Fibroblast of the conjunctiva (primary cell): Measurements from ENCODE around the gene ERG28.
A peak's percentile ranks its signal among the peaks of the same experiment; 100 is the strongest.
"Not testable (repeated sequence)": the region's sequence is repeated elsewhere in the genome, so short reads cannot be mapped to it uniquely, and the experiment has no call there.

ENCODE experiments used
- DNase-seq: peaks from one replicate; pipeline ENCODE4 v3.0.0-alpha.2; 2010; ENCODE audit warnings: low read depth

Gene ERG28

DNA sequence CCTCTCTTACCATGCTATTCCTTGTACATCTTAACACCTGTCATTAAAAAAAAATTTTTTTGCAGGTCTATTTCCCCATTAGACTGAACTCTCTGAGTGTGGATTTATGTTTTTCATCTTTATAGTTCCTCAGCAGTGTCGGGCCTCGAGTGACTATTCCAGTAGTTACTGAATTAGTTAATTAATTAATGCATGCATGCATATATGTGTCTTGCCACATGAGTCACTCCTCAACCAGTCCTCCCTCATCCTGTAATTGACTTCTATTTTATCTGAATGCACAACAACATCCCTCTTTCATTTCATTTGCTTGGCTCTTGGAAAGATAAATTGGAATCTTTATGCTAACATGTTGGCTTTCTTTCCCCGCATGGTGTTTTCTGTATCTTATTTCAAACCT, 35.6 kb downstream of the ERG28 start:
- DNase-seq: no peak

DNA sequence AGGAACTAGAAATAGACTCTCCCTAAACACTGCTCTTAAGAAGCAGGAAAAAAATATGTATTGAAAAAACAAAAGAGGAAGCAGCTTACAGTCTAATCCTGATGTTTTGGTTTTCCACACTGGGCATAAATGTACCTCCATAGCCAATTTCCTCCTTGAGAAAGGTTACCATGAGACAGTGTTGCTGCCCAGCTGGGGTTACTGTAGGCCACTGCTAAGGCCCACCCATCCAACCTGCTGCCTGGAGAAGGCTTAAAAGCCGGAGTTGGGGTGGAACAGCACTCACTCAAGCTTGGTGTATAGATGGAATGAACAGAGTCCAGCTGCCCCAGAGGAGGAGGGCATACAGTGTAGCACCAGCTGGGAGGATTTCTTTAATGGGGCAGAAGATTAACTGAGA, 41.1 kb downstream of the ERG28 start:
- DNase-seq: no peak

DNA sequence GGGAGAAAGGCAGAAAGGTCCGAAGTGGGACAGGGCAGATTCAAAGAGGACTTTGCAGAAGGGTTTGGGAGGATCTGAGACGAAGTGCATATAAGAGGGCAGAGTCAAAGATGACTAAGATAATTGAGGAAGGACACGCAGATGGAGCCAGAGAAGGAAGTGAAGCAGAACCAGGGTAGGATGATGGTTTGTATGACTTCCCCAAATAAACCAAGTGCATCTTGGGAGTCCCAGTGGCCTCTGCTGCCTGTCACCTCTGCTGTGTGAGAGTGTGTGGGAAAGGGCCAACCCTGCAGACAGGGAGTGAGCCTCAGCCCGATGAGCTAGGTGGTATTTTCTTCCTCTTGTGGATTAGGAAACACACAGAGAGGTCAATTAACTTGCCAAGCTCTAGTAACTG, 45.5 kb downstream of the ERG28 start:
- no peak for DNase-seq

DNA sequence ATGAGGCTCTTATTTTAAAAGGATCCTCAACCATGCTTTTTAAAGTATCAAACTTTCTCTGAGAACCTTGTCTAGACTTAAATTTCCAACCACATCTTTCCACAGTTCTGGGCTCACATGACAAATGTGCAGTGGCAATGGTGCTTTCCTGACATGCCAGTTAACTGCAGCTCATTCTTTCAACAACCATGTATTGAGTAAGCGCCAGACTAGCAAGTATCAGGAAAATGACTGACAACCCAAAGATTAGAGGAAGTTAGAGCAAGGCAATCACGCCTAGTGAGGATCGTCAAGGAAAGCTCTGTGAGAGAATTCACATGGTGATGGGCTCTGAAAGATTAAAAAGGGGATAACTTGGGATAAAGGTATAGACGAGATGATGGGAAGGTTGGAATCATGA, 46.5 kb downstream of the ERG28 start:
- no peak for DNase-seq

DNA sequence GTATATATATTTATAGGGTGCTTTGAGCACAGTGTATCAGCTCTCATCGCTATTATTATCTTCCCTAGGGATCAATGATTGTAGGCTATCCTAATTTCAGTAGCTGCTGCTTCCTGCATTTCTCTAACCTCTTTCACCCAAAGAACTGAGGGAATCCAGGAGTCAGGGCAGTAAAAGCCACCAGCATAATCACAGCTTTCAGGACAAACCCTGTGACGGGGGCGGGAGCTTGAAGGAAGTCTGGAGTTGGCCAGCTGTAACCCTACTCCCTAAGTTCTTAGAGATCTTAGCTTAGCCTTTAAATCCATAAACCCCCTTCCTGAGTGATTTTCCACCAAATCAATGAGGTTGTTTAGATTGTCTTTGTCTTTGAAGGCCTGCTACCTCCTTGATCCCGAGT, 48.5 kb downstream of the ERG28 start:
- DNase-seq: no peak

DNA sequence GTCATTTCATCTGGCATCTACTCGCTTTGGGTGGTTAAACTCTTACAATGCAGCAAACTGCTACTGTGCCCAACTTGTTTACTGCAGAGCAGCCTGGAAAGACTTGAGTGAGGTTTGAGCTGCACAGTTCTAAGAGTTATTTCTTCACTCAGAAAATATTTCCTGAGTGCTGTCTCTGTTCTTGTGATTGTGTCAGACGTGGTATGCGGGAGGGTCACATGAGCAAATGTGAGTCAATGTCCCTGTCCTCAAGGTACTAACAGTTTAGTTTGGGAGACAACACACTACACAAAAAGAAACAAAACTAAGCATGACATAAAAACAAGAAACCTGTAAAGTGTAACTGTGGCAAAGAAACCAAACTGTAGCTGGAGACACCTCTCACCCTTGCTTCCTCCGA, 49.8 kb downstream of the ERG28 start:
- DNase-seq: no peak

DNA sequence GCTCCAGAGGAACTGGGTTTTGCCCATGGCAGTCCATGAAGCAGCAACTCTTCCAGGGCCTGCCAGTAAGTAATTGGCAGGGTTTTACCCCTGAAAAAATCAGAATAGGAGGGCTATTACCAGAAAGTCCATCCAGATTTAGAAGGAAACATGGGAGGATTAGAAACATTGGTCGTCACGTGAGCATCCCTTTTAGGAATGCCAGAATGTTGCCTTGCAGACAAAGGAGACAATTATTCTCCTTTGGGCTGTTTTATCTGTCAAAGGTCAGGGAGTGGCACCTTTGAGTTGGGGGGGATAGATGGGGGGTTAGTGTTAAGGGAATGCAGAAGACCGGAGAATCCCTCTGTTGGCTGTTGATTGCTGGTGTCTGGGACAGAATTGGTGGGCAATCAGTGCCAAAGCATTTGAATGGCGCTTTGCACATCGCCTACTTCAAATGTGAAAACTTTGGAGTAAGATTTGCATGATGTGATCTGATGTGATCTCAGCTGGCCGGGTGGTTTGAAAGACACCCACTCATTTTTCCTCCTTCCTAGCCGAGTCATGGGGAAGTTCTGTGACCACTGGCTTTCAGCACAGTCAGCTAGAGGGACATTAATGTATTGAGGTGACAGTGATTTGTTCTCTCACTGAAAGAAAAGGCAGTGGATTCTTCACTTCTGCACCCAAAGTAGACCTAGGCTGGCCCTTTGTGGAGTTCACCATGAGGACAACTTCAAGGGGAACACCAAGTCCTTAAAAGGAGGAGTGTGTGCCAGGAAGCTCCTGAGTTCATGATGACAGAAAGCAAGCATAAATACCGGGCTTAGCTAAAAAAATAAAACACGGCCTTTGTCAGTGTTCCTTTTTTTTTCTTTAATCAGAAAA, 50.8 kb downstream of the ERG28 start:
- peak; percentile 5 for DNase-seq

DNA sequence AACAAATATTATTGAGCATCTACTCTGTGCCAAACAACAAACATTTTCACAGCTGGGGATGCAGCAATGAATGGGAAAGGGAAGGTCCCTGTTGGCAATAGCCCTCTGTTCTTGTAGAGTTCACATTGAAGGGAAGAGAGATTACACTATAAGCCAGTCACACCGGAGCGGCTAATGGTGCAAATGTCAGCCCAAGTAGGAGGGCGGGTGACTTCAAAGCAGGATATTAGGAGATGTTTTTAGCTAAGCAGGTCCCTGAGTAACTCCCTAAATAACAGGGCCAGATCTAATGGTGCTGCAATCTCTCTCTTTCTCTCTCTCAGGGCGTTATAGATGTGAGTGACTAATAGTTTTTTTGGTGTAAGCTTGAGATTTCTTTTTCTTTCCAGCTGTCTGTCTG, 51.6 kb downstream of the ERG28 start:
- DNase-seq: no peak

DNA sequence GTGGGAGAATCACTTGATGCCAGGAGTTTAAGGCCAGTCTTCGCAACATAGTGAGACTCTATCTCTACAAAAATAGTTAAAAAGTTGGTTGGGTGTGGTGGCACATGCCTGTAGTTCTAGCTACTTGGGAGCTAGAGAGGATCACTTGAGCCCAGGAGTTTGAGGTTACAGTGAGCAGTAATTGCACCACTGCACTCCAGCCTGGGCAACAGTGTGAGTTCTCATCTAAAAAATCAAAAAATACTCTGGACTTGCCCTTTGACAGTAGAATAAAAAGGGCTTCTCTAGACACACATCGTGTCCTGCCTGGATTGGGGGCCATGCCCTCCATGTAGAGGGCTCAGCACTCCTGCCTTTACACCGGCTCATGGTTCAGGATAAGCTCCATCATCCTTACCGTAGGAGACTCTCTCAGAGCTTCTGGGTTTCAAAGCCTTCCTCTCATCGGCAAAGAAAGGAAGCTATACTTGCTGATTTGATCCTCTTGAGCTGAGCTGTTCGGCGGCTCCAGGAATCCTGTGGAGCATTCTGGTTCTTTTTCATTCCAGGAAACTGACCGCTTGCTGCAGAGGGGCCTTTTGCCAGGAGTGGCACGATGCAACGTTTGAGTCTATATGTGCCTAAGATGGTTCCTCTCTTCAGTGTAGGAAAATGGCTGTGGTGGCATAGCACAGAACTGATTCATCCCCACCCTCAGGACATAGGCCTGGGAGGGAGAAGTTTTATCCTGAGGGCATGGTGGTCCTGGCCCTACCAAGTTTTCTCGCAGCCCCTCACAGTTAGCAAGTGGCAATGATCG, 52.6 kb downstream of the ERG28 start:
- DNase-seq: no peak

DNA sequence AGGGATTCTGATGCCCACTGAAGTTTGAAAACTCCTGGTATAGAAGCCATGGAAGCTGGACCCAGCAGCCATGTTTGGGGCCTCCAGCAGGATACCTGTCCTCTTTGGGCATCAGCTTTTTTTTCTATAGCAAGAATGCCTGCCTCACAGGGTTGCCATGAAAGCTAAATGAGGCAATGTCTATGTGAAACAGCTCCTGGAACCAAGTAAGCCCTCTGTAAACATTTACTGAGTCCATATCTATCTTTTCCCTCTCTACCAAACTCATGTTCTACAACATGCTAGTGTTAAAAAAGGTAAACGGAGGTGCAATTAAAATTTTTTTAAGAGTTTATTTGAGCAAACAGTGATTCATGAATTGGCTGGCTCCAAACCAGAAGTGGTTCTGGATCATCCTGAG, 53.6 kb downstream of the ERG28 start:
- DNase-seq: no peak

DNA sequence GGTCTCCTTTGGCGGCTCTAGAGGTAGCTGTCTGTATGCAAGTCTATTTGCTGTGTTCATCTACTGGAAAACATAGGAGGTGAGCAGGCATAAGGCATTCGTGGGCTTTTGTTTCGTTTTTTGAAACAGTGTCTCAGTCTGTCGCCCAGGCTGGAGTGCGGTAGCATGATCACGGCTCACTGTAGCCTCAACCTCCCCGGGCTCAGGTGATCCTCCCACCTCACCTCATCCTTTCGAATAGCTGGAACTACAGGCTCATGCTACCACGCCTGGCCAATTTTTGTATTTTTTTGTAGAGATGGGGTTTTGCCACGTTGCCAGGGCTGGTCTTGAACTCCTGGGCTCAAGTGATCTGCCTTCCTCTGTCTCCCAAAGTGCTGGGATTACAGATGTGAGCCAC, 54.8 kb downstream of the ERG28 start:
- DNase-seq: no peak

DNA sequence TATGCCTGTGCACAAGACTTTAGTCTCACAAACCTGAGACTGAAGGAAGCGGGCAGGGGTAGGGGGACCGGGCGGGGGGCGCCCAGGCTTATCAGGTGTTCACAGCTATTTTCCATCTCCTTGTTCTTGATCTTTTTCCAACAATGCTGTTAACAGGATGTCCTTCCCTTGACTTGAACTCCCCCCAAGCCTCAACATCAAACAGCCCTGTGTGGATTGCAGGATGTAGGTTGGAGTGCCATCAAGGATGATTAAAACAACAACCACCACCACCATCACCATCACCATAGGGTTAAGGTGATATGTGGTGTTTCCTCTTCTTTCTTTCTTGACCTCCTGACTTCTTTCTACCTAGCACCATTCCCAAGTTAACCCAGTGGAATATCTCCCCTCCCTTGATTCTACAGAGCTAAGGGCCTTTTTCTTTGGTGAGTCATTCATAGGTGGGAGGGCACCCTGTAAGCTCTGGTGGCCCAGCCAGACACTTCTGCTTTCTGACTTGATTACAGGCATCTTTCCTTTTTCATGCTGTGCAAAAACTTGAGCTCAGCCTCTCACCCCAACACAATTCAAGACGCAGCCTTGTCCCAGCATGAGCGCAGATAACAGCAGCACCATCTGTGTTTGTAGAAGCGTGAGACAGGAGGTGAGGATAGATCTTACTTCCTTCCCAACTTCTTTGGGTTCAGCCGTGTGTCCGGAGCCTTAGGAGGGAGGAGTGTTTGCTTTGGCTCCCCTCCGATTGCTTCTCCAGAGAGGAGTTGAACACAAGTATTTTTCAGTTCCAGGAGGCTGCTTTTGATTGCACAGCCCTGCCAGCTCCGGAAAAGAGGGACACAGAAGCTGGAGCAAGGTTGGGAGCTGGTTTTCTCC, 55.5 kb downstream of the ERG28 start:
- DNase-seq: no peak

DNA sequence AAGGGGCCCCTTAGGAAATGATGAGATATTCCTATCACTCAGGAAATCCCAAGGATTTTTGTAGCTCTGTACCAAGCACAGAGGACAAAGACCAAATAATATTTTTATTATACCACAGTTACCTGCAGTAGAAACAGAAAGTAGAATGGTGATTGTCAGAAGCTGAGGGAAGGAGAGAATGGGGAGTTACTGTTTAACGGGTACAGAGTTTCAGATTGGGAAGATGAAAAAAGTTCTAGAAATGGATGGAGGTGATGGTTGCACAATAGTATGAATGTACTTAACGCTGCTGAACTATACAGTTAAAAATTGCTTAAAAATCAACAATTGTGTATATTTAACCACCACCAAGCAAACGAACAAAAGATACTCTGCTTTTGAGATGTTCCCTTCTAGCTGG, 58.2 kb downstream of the ERG28 start:
- DNase-seq: no peak

DNA sequence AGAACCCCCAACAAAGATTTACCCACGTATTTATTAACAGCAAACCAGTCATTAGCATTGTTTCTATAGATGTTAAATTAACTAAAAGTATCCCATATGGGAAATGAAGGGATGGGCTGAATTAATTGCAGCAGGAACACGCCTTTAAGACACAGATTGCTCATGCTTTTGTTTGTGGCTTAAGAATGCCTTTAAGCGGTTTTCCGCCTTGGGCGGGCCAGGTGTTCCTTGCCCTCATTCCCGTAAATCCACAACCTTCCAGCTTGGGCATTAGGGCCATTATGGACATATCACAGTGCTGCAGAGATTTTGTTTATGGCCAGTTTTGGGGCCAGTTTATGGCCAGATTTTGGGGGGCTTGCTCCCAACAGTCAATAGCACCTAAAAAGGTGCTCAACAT, 59.6 kb downstream of the ERG28 start:
- not testable (repeated sequence) for DNase-seq

DNA sequence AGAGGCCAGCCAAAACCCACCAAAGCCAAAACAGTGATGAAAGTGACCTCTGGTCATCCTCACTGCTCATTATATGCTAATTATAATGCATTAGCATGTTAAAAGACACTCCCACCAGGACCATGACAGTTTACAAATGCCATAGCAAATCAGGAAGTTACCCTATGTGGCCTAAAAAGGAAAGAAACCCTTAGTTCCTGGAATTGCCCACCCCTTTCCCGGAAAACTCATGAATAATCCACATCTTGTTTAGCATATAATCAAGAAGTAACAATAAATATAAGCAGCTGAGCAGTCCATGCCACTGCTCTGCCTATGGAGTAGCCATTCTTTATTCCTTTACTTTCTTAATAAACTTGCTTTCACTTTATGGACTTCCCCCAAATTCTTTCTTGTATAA, 60.6 kb downstream of the ERG28 start:
- not testable (repeated sequence) for DNase-seq
